ENCODE data around the gene PPM1E.
"Not testable (repeated sequence)": the region's sequence is repeated elsewhere in the genome, so short reads cannot be mapped to it uniquely, and the experiment has no call there.

The PPM1E gene

DNA sequence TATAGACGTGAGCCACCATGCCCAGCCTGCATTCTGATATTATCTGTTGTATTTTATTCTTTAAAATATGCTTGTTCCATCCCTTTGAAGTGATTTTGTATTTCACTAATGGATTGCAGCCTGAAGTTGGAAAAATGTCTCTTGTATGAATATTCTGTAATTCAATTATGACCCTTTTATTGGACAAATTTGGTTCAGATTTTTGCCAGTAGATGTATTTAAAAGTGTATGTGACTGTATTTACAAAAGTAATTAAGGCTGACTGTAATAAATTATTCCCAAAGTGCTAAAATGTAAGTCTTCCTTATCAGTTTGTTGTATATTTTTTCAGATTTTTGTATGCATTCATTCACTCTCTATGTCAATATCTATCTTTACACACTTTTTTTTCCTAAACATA, 23.8 kb downstream of the PPM1E start:
- no peak for DNase-seq (ENCODE audit: low spot score)

DNA sequence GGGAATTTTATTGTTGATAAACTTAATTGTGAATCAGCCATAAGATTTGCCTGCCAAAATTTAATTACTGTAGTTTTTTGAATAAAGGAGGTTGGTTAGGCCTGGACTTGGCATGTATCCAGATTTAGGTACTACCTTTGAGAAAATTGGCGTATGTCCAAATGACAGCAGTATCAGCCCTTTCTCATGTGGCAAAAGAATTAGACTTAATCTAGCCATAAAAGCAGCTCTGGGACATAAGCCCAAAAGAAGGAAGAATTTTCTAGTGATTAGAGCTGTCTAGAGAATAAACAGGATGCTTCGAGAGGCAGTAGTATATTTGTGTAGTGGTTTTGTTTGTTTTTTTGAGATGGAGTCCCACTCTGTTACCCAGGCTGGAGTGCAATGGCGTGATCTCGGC, 27.7 kb downstream of the PPM1E start:
- peak; percentile 20 for DNase-seq (ENCODE audit: low spot score)

DNA sequence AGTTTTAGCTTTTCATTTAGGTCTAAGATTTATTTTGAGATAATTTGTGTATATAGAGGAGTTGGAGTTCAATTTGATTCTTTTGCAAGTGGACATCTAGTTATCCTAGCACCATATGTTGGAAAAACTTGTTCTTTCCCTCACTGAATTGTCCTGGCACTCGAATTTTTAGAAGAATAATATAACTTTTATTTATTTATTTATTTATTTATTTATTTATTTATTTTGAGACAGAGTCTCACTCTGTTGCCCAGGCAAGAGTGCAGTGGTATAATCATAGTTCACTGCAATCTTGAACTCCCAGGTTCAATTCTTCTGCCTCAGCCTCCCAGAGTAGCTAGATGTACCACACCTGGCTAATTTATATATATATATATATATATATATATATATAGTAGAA, 29.4 kb downstream of the PPM1E start:
- no peak for DNase-seq (ENCODE audit: low spot score)

DNA sequence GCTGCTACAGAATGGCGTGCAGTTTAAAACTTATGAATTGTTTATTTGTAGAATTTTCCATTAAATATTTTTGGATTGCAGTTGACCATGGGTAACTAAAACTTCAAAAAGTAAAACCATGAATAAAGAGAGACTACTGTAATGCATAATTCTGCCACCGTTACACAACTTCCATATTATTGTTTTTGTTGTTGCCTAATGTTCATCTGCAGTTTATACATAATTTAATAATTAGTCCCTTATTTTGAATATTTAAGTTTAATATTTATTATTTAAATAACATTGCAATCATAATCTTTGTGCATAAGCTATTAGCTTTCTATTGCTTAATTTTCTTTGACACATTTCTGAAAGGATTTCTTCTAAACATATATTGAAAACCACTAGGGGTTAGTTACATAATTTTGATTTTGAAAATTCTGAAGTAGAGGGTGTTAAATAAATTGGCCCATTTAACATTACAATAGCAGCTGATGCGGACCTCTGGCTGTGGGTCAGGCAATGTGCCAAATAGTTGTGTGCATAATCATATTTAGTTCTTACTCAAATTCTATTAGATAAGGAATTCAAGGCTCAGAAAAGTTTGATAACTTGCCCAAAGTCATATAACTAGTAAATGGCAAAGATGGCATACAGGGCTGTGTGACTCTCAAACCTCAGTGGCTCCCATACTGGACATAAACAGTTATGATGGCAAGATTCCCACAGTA, 31.1 kb downstream of the PPM1E start:
- peak; percentile 51 for DNase-seq (ENCODE audit: low spot score)

DNA sequence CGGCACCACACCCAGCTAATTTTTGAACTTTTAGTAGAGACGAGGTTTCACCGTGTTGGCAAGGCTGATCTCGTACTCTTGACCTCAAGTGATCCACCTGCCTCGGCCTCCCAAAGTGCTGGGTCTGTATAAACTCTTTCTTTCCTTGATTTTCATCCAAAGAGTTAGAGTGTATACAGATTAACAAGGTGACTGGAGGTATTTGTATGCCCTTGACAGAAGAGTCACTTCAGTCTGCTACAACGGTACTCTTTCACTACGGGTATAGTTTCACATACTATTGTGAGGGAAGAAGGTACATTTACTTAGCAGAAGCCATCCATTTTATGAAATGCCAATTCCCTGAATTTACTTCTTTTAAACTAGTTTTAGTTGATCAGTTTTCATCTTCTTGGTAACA, 32.5 kb downstream of the PPM1E start:
- DNase-seq (ENCODE audit: low spot score): no peak

DNA sequence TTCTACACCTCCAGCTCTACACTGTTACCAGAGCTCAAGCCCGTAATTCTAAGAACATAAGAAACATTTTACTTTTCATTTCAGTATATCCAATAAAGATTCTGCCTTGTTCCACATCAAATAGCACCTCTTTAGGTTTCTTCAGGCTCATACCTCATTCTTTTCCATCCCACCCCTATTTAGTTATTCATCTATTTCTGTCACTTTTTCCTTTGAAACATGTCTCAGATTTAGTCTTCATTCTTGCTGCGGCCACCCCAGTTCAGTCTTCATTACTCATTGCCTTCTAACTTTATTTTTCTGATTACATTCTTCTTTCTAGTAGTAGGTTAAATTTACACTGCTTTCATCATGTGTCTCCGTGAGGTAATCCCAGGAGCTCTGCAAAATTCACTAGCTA, 33.5 kb downstream of the PPM1E start:
- DNase-seq (ENCODE audit: low spot score): no peak

DNA sequence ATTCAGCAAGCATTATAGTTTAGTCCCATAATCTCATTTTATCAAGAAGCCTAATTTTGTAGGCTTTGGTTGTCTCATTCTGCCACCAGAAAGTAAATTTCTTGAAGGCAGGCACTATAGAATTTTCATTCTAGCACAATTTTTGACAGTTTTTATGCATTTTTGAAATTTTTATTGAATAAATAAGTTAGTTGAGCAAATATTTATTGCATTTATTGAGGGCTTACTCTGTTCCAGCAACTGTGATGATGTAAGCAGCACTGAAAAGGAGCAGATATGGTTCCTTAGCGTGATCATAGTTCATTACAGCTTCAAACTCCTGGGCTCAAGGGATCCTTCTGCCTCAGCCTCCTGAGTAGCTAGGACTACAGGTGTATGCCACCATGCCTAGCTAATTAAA, 34.2 kb downstream of the PPM1E start:
- DNase-seq (ENCODE audit: low spot score): no peak

DNA sequence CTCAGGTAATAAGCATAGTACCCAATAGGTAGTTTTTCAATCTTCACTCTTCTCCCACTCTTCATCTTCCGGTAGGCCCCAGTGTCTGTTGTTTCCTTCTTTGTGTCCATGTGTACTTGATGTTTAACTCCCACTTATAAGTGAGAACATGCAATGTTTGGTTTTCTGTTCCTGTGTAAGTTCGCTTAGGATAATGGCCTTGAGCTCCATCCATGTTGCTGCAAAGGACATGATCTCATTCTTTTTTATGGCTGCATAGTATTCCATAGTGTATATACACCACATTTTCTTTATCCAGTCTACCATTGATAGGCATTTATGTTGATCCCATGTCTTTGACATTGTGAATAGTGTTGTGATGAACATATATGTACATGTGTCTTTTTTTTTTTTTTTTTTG, 38.9 kb downstream of the PPM1E start:
- DNase-seq (ENCODE audit: low spot score): not testable (repeated sequence)

DNA sequence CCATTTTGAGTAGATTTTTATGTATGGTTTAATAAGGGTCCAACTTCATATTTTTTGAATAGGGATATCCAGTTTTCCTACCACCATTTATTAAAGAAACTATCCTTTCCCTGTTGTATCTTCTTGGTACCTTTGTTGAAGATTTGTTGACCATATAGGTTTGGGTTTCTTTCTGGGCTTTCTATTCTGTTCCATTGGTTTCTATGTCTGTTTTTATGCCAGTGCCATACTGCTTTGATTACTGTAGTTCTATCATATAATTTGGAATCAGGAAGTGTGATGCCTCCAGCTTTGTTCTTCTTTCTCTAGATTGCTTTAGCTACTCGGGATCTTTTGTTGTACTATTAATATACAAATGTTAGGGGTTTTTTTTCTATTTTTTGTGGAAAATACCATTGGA, 46.5 kb downstream of the PPM1E start:
- DNase-seq (ENCODE audit: low spot score): no peak

DNA sequence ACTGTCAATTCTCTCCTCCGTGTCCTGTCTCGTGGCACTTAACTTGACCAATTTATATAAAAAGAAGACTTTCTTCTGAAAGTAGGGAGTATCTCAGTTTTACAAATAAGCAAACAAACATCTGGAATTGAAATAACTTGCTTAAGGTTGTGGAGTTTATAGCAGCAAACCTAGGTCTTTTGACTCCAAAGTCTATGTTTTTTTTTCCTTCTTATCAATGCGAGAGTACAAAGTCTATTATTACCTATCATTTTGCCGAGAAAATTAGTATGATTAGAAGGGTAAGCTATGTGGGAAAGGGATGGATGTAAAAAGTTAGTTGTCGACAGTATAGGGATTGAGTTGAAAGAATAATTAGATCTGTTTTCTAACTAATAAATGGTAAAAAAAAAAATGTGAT, 50.4 kb downstream of the PPM1E start:
- no peak for DNase-seq (ENCODE audit: low spot score)

DNA sequence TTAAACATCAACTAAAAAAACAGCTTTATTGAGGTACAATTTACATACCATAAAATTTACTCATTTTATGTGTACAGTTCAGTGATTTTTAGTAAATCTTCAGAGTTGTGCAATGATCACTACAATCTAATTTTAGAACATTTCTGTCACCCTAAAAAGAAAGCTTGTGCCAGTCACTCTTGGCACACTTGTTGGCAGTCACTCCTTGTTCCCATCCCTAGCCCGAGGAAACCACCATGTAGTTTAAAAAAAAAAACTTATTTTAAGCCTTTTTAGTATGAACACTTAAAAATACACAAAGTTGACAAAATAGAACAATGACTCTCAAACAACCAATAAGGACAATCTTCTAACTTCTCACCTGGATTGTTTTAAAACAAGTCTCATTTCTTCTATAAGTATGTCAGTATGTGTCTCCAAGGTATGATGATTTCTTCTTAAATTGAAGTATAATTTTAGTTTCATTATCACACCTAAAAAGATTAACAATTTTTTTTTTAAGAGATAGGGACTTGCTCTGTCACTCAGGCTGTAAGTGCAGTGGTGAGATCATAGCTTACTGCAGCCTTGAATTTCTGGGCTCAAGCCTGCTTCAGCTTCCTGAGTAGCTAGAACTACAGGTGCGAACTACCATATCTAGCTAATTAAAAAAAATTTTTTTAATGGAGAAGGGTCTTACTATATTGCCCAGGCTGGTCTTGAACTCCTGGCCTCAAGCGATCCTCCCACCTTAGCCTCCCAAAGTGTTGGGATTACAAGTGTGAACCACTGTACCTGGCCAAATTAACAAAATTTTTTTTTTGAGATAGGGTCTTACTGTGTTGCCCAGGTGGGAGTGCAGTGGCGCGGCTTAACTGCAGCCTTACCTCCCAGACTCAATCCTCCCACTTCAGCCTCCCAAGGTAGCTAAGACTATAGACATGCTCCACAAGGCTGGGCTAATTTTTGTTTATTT, 53.2 kb downstream of the PPM1E start:
- DNase-seq (ENCODE audit: low spot score): no peak

DNA sequence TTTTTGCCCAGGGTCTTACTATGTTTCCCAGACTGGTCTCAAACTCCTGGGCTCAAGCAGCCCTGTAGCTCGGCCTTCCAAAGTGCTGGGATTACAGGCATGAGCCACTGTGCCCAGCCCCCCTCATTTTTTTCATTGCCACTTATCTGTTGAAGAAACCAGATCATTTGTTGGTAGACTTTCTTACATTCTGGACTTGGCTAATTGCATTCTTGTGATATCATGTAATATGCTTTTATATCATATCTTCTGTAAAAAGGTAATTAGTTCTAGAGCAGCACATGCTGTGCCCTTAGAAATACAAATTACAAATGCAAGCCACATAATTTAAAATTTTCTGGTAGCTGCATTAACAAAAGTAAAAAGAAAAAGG, 53.9 kb downstream of the PPM1E start:
- no peak for DNase-seq (ENCODE audit: low spot score)

DNA sequence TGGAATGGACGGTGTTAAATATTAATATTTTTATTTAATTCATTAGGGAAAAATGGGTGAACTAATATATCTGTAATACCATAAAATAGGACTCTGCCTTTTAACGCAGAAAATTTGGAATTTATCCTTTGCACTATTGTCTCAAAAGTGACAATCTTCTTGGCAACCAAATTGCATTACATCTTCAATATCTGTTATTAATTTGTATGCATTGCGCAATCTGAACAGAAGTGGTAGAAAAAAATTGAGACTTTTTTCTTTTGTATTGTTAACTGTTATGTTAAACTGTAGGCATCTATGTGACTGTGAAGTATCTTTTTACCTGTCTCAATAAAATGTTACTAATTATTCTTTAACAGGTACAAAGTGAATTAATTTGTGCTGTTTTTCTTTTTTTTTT, 55.6 kb downstream of the PPM1E start:
- DNase-seq (ENCODE audit: low spot score): no peak

DNA sequence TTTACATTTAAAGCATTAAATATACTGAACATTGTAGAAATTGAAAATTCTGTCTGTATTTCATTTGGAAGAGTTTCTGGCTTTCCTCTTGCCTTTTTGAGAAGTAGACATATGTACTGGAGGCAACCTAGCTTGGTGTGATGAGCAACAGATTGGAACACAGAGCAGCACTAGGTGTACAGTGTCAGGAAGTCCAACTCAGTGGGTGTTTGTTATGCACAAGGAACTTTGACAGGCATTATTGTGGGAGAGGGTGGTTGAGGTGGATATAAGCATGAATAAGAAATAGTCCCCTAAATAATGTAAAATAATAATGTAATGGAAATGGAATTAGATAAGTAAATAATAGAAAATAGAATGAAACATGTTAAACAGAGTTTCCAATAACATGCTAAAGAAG, 58.1 kb downstream of the PPM1E start:
- no peak for DNase-seq (ENCODE audit: low spot score)

DNA sequence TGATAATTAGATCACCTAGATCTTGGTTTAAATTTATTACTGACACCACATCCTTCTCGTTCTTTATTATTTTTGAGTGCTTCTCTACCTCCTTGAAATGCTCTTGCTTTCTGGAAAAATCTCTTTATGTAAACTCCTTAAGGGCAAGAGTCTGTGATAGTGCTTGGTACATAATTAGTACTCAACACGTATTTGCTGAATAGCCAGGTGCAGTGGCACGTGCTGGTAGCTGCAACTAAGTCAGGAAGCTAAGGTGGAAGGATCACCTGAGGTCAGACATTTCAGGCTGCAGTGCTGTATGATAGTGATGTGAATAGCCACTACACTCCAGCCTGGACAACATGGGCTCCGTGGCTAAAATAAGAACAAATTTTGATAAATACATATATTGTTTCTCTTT, 63.0 kb downstream of the PPM1E start:
- no peak for DNase-seq (ENCODE audit: low spot score)

DNA sequence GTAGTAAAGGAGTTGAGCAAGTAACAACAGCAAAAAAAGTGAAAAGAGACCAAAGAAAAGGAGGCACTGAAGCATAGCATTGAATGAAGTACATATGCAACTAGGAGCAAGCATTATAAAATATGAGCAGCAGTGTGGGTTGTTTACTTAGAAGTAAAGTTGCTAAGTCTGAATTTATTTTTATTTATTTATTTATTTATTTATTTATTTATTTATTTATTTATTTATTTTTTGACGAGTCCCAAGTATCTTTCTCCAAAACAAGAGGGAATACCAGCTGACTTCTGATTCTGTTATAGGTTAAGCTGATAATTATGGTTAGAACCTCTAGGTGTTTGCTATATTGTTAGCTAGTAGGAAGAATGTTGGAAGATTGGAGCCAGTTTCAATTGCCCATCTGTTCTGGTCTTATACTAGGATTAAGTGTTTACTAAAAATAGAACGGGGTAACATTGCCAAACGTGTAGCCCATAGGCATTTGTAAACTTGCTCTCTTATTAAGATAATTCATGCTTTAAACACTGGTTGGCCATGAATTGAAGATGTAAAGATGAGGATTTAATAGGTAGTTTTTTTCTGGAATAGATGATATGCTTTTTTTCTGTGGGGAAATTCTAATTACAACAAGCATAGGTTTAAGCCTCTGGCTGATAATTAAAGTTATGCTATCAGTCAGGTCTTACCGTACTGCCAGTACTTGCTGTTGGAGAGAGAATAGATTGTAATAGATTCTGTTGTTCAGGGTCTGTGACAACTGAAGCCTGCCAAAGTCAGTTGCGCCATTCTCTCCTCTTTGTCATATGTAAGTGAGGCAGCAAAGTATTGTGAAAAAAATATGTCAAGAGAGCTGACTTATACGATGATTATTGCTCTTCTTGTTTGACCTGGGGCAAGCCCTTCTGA, 66.7 kb downstream of the PPM1E start:
- DNase-seq (ENCODE audit: low spot score): no peak

DNA sequence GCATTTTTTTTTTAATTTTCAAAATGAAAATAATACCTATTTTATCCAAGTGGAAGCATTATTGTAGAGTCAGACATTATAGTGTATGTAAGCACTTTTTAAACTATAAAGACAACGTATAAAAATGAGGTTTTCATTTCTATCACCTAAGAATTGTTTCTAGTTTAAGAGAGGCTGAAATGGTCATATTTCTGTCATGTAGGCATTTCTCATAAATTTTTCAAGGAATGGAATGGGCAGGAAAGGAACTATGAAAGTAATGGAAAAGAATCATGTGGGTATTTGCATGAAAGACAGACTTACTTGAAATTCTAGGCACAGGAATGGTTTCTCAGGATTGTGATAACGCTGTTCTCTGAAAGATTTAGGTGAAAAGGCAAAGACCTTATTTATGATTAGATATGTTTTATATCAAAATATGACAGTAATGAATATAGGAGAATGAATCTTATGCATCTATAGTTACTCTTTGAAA, 67.4 kb downstream of the PPM1E start:
- DNase-seq (ENCODE audit: low spot score): no peak

DNA sequence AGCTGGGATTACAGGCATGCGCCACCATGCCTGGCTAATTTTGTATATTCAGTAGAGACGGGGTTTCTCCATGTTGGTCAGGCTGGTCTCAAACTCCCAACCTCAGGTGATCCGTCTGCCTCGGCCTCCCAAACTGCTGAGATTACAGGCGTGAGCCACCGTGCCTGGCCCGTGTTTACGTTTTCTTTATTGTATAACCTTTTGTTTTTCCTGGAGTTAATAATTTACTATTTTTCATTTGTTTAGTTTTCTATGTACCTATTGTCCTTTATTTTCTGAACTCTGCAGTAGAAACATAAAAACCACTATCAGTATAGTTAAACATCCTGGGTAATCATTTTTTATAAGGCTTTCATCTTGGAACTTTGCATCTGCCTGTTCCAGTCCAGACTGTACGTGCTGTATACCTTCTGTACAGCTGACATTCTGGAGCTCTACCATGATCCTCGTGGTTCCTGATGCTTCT, 73.6 kb downstream of the PPM1E start:
- no peak for DNase-seq (ENCODE audit: low spot score)

DNA sequence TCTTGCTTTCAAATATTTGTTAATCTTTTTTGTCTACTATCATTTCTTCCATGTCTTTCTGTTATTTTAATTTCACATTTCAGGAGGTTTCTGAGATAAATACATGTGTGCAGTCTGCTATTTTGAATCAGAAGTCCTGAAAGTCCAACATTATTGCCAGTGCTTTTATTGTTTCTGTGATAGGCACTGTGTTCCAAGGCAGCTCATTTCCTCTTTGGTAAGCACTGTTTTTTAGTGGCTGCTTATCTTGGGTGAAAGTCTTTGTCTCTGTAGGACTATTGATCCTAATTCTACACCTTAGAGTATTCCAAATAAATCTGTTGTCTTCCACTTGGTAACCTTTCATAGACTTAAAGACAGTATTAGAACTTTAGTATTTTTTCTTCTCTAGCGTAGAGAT, 76.1 kb downstream of the PPM1E start:
- DNase-seq (ENCODE audit: low spot score): no peak

DNA sequence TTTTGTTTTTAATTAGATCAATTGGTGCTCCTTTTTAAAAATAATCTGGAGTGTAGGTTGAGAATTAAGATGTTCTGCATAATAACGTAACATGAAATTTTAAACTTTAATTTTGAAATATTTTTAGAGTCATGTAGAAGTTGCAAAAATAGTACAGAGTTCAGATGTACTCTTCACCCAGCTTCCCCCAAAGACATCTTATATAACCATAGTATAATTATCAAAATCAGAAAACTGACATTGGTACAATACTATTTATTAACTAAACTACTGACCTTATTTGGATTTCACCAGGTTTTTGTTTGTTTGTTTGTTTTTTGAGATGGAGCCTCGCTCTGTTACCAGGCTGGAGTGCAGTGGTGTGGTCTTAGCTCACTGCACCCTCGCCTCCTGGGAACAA, 76.9 kb downstream of the PPM1E start:
- no peak for DNase-seq (ENCODE audit: low spot score)

DNA sequence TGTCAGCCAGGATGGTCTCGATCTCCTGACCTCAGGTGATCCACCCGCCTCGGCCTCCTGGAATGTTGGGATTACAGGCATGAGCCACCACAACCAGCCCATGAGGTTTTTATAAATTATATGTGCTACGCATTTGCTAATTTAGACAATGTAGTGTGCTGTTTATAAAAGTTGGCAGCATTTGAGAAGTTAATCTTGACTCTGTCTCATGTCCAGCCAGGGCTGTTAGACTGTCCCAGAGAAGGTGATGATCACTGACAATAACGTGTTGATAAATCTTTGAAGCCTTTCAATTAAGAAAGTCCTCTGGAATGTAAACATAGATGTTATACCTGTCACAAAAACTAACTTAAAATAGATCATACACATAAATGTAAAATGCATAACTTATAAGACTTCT, 82.0 kb downstream of the PPM1E start:
- no peak for DNase-seq (ENCODE audit: low spot score)

Data from kidney tubule cell (primary cell).